Sigmoid colon (tissue), 3 donors: ENCODE results near the gene RPL7A.

Experiments used
- CTCF ChIP-seq, 4 experiments: fragments of 450-650 bp in 3 of 4; fragments of 200-600 bp in 1 of 4; IDR thresholded peaks; one replicate each; pipeline ENCODE4 v1.5.1; 2016 to 2019; ENCODE audit warnings: antibody characterized with exemption in 4 of 4, mild to moderate bottlenecking in 3 of 4, moderate library complexity in 2 of 4
- POLR2A ChIP-seq, 2 donors: fragments of 450-650 bp; IDR thresholded peaks; one replicate each; pipeline ENCODE4 v1.6.1; 2016; ENCODE audit warnings: antibody characterized with exemption in 2 of 2, mild to moderate bottlenecking in 2 of 2, moderate library complexity in 2 of 2

- TF ChIP-seq CTCF (IDR thresholded peaks at IDR 0.05) (no peak), POLR2A (IDR thresholded peaks at IDR 0.05) (no peak)
These were observed 21.9 kb downstream of the RPL7A start for GRCh38 chr9:133369933-133370332.
